Karpas-422 (cell line): ENCODE results near the gene CDC42EP1. TPM values are rescaled to one million over a fixed set of nuclear protein-coding genes. Genes with fewer than 3 reads are reported as not detected.

Experiments
- DNase-seq: peaks from one replicate; pipeline ENCODE4 v3.0.0-alpha.2; 2015
- H2AFZ ChIP-seq: fragments of 200-600 bp; sonication (generic); 2 replicates; pipeline ENCODE4 v1.6.1; 2014; ENCODE audit warnings: antibody characterized with exemption, low read length, mixed read lengths
- H3K27ac ChIP-seq: fragments of 200-600 bp; sonication (generic); 2 replicates; pipeline ENCODE4 v1.5.1; 2014; ENCODE audit warnings: mild to moderate bottlenecking, low read length, moderate library complexity
- H3K27me3 ChIP-seq: fragments of 200-600 bp; sonication (generic); 2 replicates; pipeline ENCODE4 v1.6.1; 2014; ENCODE audit warnings: low read length, mixed read lengths
- H3K36me3 ChIP-seq: fragments of 200-600 bp; sonication (generic); 2 replicates; pipeline ENCODE4 v1.6.1; 2014; ENCODE audit warnings: low read length, mixed read lengths; ENCODE audit not compliant: insufficient read depth
- H3K4me1 ChIP-seq: fragments of 200-600 bp; sonication (generic); 2 replicates; pipeline ENCODE4 v1.6.1; 2014; ENCODE audit warnings: mild to moderate bottlenecking, low read length, mixed read lengths
- H3K4me2 ChIP-seq: fragments of 200-600 bp; sonication (generic); 2 replicates; pipeline ENCODE4 v1.6.1; 2014; ENCODE audit warnings: low read length, low read depth, mild to moderate bottlenecking; ENCODE audit not compliant: poor library complexity, severe bottlenecking
- H3K4me3 ChIP-seq: fragments of 200-600 bp; sonication (generic); 2 replicates; pipeline ENCODE4 v1.5.1; 2014; ENCODE audit warnings: mild to moderate bottlenecking, antibody characterized with exemption, low read length, mixed read lengths
- H3K79me2 ChIP-seq: fragments of 200-600 bp; sonication (generic); 2 replicates; pipeline ENCODE4 v1.6.1; 2014; ENCODE audit warnings: mild to moderate bottlenecking, low read length, mixed read lengths
- H3K9ac ChIP-seq: fragments of 200-600 bp; sonication (generic); 2 replicates; pipeline ENCODE4 v1.6.0; 2014; ENCODE audit warnings: low read length
- H3K9me2 ChIP-seq: fragments of 200-600 bp; sonication (generic), shearing (Covaris generic); replicated peaks from 2 replicates; pipeline ENCODE4 v1.6.0; 2014; ENCODE audit warnings: mild to moderate bottlenecking, low read length, moderate library complexity; ENCODE audit not compliant: insufficient read depth
- H3K9me3 ChIP-seq: fragments of 300-700, 200-600 bp; sonication (generic); 2 replicates; pipeline ENCODE4 v1.6.1; 2014; ENCODE audit warnings: low read length, mixed read lengths
- H4K20me1 ChIP-seq: fragments of 200-600 bp; sonication (generic); 2 replicates; pipeline ENCODE4 v1.6.1; 2014; ENCODE audit warnings: mild to moderate bottlenecking, antibody characterized with exemption, low read length, low read depth; ENCODE audit not compliant: insufficient read depth
- total RNA-seq: library from RNA; depleted of rRNA; stranded (reverse); fragments of >200 nt; shearing (Covaris generic); gene quantifications from 2 replicates; pipeline ENCODE4 v1.2.3, GENCODE V29; 2014; ENCODE audit warnings: low replicate concordance

Gene CDC42EP1
- total RNA-seq, 1 experiment from 2014 or later: not detected

- Histone ChIP-seq H4K20me1 (no peaks in the 10 kb centered on the region), H3K9me2 (no peaks in the 10 kb centered on the region), H3K36me3 (no peaks in the 10 kb centered on the region), H2AFZ (no peak within 1 kb of the TSS), H3K27me3 (no peaks in the 10 kb centered on the region), H3K4me3 (no peak within 1 kb of the TSS), H3K4me1 (no peaks in the 10 kb centered on the region), H3K27ac (no peak within 1 kb of the TSS), H3K79me2 (no peaks in the 10 kb centered on the region), H3K4me2 (no peak within 1 kb of the TSS), H3K9ac (no peak within 1 kb of the TSS), H3K9me3 (no peaks in the 10 kb centered on the region)
- no peak for DNase-seq
Observed at GRCh38 chr22:37519268-37520195, 40.7 kb upstream of the CDC42EP1 start, which contains the start of gene CARD10. Gene CARD10, minus strand, starts transcription at chr22:37519415. Its CDS starts 215 bp downstream, at chr22:37519200.

GRCh38 chr22:37520776-37521191 lies 39.5 kb upstream of the CDC42EP1 start:
- no peaks in the 10 kb centered on the region for H3K9me2 ChIP-seq
- H3K9me3 ChIP-seq: no peaks in the 10 kb centered on the region
- H3K4me2 ChIP-seq: no peak overlapping the region
- H3K27me3 ChIP-seq: no peaks in the 10 kb centered on the region
- no peaks in the 10 kb centered on the region for H4K20me1 ChIP-seq
- H3K79me2 ChIP-seq: no peaks in the 10 kb centered on the region
- no peak for DNase-seq
- H3K9ac ChIP-seq: no peak overlapping the region
- no peak overlapping the region for H2AFZ ChIP-seq
- H3K27ac ChIP-seq: no peak overlapping the region
- no peak overlapping the region for H3K4me3 ChIP-seq
- no peaks in the 10 kb centered on the region for H3K36me3 ChIP-seq
- no peaks in the 10 kb centered on the region for H3K4me1 ChIP-seq

- no peak overlapping the region for H3K4me3 ChIP-seq
- no peaks in the 10 kb centered on the region for H3K9me2 ChIP-seq
- no peak overlapping the region for H3K9ac ChIP-seq
- no peak overlapping the region for H3K4me2 ChIP-seq
- no peaks in the 10 kb centered on the region for H3K79me2 ChIP-seq
- no peak for DNase-seq
- H3K36me3 ChIP-seq: no peaks in the 10 kb centered on the region
- H4K20me1 ChIP-seq: no peaks in the 10 kb centered on the region
- no peaks in the 10 kb centered on the region for H3K9me3 ChIP-seq
- H2AFZ ChIP-seq: no peak overlapping the region
- no peaks in the 10 kb centered on the region for H3K27me3 ChIP-seq
- no peak overlapping the region for H3K27ac ChIP-seq
- no peaks in the 10 kb centered on the region for H3K4me1 ChIP-seq
Observed at GRCh38 chr22:37521236-37521739, 39.0 kb upstream of the CDC42EP1 start.

GRCh38 chr22:37522482-37522881 lies 37.8 kb upstream of the CDC42EP1 start:
- no peak overlapping the region for H3K4me2 ChIP-seq
- H3K9me3 ChIP-seq: no peaks in the 10 kb centered on the region
- no peaks in the 10 kb centered on the region for H3K79me2 ChIP-seq
- no peaks in the 10 kb centered on the region for H3K4me1 ChIP-seq
- no peaks in the 10 kb centered on the region for H3K9me2 ChIP-seq
- H3K4me3 ChIP-seq: no peak overlapping the region
- no peaks in the 10 kb centered on the region for H3K36me3 ChIP-seq
- H3K9ac ChIP-seq: no peak overlapping the region
- no peak overlapping the region for H2AFZ ChIP-seq
- H3K27me3 ChIP-seq: no peaks in the 10 kb centered on the region
- H4K20me1 ChIP-seq: no peaks in the 10 kb centered on the region
- no peak for DNase-seq
- no peak overlapping the region for H3K27ac ChIP-seq

- no peak overlapping the region for H3K4me2 ChIP-seq
Observed at GRCh38 chr22:37525073-37525745, 35.1 kb upstream of the CDC42EP1 start.

GRCh38 chr22:37525746-37526350 lies 34.4 kb upstream of the CDC42EP1 start:
- Histone ChIP-seq H4K20me1 (no peaks in the 10 kb centered on the region), H3K4me2 (no peak overlapping the region), H3K27ac (no peak overlapping the region), H3K9me3 (no peaks in the 10 kb centered on the region), H3K79me2 (no peaks in the 10 kb centered on the region), H3K36me3 (no peaks in the 10 kb centered on the region), H3K9ac (no peak overlapping the region), H3K27me3 (no peaks in the 10 kb centered on the region), H3K4me3 (no peak overlapping the region), H3K9me2 (no peaks in the 10 kb centered on the region), H2AFZ (no peak overlapping the region), H3K4me1 (no peaks in the 10 kb centered on the region)
- DNase-seq: no peak

More at GRCh38 chr22:37525073-37525745, 35.1 kb upstream of the CDC42EP1 start:
- H3K9me2 ChIP-seq: no peaks in the 10 kb centered on the region
- DNase-seq: no peak
- H2AFZ ChIP-seq: no peak overlapping the region
- no peak overlapping the region for H3K9ac ChIP-seq
- no peaks in the 10 kb centered on the region for H3K36me3 ChIP-seq
- no peak overlapping the region for H3K4me3 ChIP-seq
- H3K79me2 ChIP-seq: no peaks in the 10 kb centered on the region
- H3K27me3 ChIP-seq: no peaks in the 10 kb centered on the region
- no peaks in the 10 kb centered on the region for H3K4me1 ChIP-seq
- no peaks in the 10 kb centered on the region for H4K20me1 ChIP-seq
- H3K9me3 ChIP-seq: no peaks in the 10 kb centered on the region
- H3K27ac ChIP-seq: no peak overlapping the region

- Histone ChIP-seq H3K27ac (no peak overlapping the region), H3K36me3 (no peaks in the 10 kb centered on the region), H3K4me1 (no peaks in the 10 kb centered on the region), H3K9me3 (no peaks in the 10 kb centered on the region), H2AFZ (no peak overlapping the region), H3K4me3 (no peak overlapping the region), H3K4me2 (no peak overlapping the region), H3K79me2 (no peaks in the 10 kb centered on the region), H3K27me3 (no peaks in the 10 kb centered on the region), H3K9me2 (no peaks in the 10 kb centered on the region), H4K20me1 (no peaks in the 10 kb centered on the region), H3K9ac (no peak overlapping the region)
- no peak for DNase-seq
Observed at GRCh38 chr22:37526376-37526775, 33.9 kb upstream of the CDC42EP1 start.
